Gastrocnemius medialis (tissue), 4 donors: ENCODE results near the gene GRIN2C. TPM values are rescaled to one million over a fixed set of nuclear protein-coding genes. Genes with fewer than 3 reads are reported as not detected.

Experiments
- ATAC-seq, 2 donors: fragments of 150-250 bp; one replicate each; pipeline ENCODE4 v1.9.1; 2016
- DNase-seq, 2 donors: peaks; one replicate each; pipeline ENCODE4 v3.0.0-alpha.2; 2019
- H3K27ac ChIP-seq, 4 donors: fragments of 200-600 bp; sonication (generic); 1 replicate in 1 of 4; 2 replicates in 3 of 4; pipeline ENCODE4 v1.5.1; 2016 to 2018; ENCODE audit warnings: mild to moderate bottlenecking in 2 of 4, moderate library complexity in 1 of 4
- H3K27me3 ChIP-seq, 3 donors: fragments of 200-600 bp; sonication (generic) in 2 of 3; 1 replicate in 1 of 3; 2 replicates in 2 of 3; pipeline versions ENCODE4 v1.5.1 to v1.6.0; 2016 to 2019; ENCODE audit warnings: mild to moderate bottlenecking in 1 of 3, moderate library complexity in 1 of 3
- H3K36me3 ChIP-seq, 2 donors: fragments of 200-600 bp; sonication (generic) in 1 of 2; one replicate each; pipeline ENCODE4 v1.5.1; 2017 to 2018
- H3K4me1 ChIP-seq, 2 donors: fragments of 200-600 bp; sonication (generic) in 1 of 2; one replicate each; pipeline ENCODE4 v1.5.1; 2016 to 2017; ENCODE audit warnings: mild to moderate bottlenecking in 2 of 2
- H3K4me3 ChIP-seq, 4 donors: fragments of 200-600 bp; sonication (generic) in 3 of 4; 1 replicate in 1 of 4; 2 replicates in 3 of 4; pipeline ENCODE4 v1.5.1; 2016 to 2019; ENCODE audit warnings: mild to moderate bottlenecking in 2 of 4
- H3K9me3 ChIP-seq, 3 donors: fragments of 200-600 bp; sonication (generic) in 2 of 3; 1 replicate in 1 of 3; 2 replicates in 2 of 3; pipeline ENCODE4 v1.5.1; 2016 to 2019
- CTCF ChIP-seq, 5 experiments: fragments of 450-650 bp in 3 of 5; fragments of 200-600 bp in 2 of 5; sonication (generic) in 2 of 5; IDR thresholded peaks in 4 of 5; conservative IDR thresholded peaks in 1 of 5; 1 replicate in 4 of 5; 2 replicates in 1 of 5; pipeline ENCODE4 v1.5.1; 2016 to 2019; ENCODE audit warnings: antibody characterized with exemption in 5 of 5, mild to moderate bottlenecking in 3 of 5, moderate library complexity in 3 of 5
- POLR2A ChIP-seq, 2 donors: fragments of 450-650 bp; IDR thresholded peaks; one replicate each; pipeline ENCODE4 v1.6.1; 2017; ENCODE audit warnings: antibody characterized with exemption in 2 of 2, mild to moderate bottlenecking in 2 of 2, moderate library complexity in 2 of 2
- in situ Hi-C, 4 donors: fragments of 200-750 bp; cut with MboI; loops; one replicate each; pipeline versions ENCODE4 v1.15.0 to v1.8.0; 2017; ENCODE audit warnings: low sequenced_read_pairs in 4 of 4
- intact Hi-C: fragments of 100-400 bp; cut with DNase I; formaldehyde crosslinking; loops from one replicate; pipeline ENCODE4 v1.15.1; 2023; ENCODE audit warnings: low total_unique reads
- total RNA-seq, 4 donors: library from RNA; depleted of rRNA; stranded (reverse); fragments of >200 nt; gene quantifications; one replicate each; pipeline versions ENCODE4 v1.1.0 to v1.2.3, GENCODE V29; 2016

The GRIN2C gene
- total RNA-seq, 4 donors from 2014 or later = 1.2 to 1.5 TPM; not detected in 2

- Histone ChIP-seq H3K27me3 (peaks cover 13 to 20% (median 20%) of the 10 kb centered on the region in 3 donors), H3K9me3 (no peaks in the 10 kb centered on the region), H3K4me1 (peaks cover 0 to 20% of the 10 kb centered on the region in 2 donors), H3K36me3 (no peaks in the 10 kb centered on the region), H3K27ac (no peak overlapping the region), H3K4me3 (no peak overlapping the region)
- TF ChIP-seq CTCF (IDR thresholded peaks at IDR 0.05 in 4 of 5, conservative IDR thresholded peaks at IDR 0.05 in 1 of 5) (peak; percentile 90 to 96 (median 93)), POLR2A (IDR thresholded peaks at IDR 0.05) (no peak)
- in situ Hi-C loops = loop anchor here (5.0 to 25.0 kb wide), 4 partner anchors 70 to 478 kb away; partner anchors contain the start of gene NHERF1 (in 2 of the 4)
- DNase-seq (peak; percentile 37 to 67), ATAC-seq (peak; percentile 69 to 71)
- intact Hi-C loops = loop anchor here (1.0 to 2.0 kb wide), 3 partner anchors 22 to 121 kb away; no protein-coding TSS in a partner anchor
Observed at GRCh38 chr17:74864866-74865395, 5.2 kb upstream of the GRIN2C start.

- peaks cover 17 to 24% (median 24%) of the 10 kb centered on the region in 3 donors for H3K27me3 ChIP-seq
- no peak overlapping the region for H3K27ac ChIP-seq
- no peak overlapping the region for H3K4me3 ChIP-seq
- intact Hi-C loops = loop anchor here (2.0 kb wide), 1 partner anchor 22 kb away; no protein-coding TSS in a partner anchor
- no peaks in the 10 kb centered on the region for H3K36me3 ChIP-seq
- no peaks in the 10 kb centered on the region for H3K9me3 ChIP-seq
- TF ChIP-seq POLR2A (IDR thresholded peaks at IDR 0.05) (no peak), CTCF (IDR thresholded peaks at IDR 0.05 in 4 of 5, conservative IDR thresholded peaks at IDR 0.05 in 1 of 5) (no peak)
- in situ Hi-C loops = loop anchor here in 3 of 4 donors (10.0 to 25.0 kb wide), 3 partner anchors 70 to 477 kb away; partner anchors contain the start of gene NHERF1 (in 2 of the 3)
- ATAC-seq (no peak), DNase-seq (no peak)
- peaks cover 0 to 22% of the 10 kb centered on the region in 2 donors for H3K4me1 ChIP-seq
Observed at GRCh38 chr17:74864297-74864865, 4.7 kb upstream of the GRIN2C start.

GRCh38 chr17:74863420-74864296, 4.0 kb upstream of the GRIN2C start:
- intact Hi-C loops = loop anchor here (2.0 kb wide), 1 partner anchor 21 kb away; no protein-coding TSS in a partner anchor
- DNase-seq (no peak), ATAC-seq (no peak)
- Histone ChIP-seq H3K4me1 (peaks cover 0 to 22% of the 10 kb centered on the region in 2 donors), H3K27ac (no peak overlapping the region), H3K27me3 (peaks cover 25 to 31% (median 31%) of the 10 kb centered on the region in 3 donors), H3K36me3 (no peaks in the 10 kb centered on the region), H3K9me3 (no peaks in the 10 kb centered on the region), H3K4me3 (no peak overlapping the region)
- in situ Hi-C loops = loop anchor here in 3 of 4 donors (10.0 to 25.0 kb wide), 3 partner anchors 69 to 476 kb away; partner anchors contain the start of gene NHERF1 (in 2 of the 3)
- TF ChIP-seq CTCF (IDR thresholded peaks at IDR 0.05 in 4 of 5, conservative IDR thresholded peaks at IDR 0.05 in 1 of 5) (no peak), POLR2A (IDR thresholded peaks at IDR 0.05) (no peak)

GRCh38 chr17:74862919-74863318, 3.2 kb upstream of the GRIN2C start:
- peaks cover 27 to 35% (median 32%) of the 10 kb centered on the region in 3 donors for H3K27me3 ChIP-seq
- DNase-seq (no peak), ATAC-seq (no peak)
- H3K4me1 ChIP-seq = peaks cover 0 to 22% of the 10 kb centered on the region in 2 donors
- in situ Hi-C loops = loop anchor here in 3 of 4 donors (10.0 to 25.0 kb wide), 3 partner anchors 68 to 476 kb away; partner anchors contain the start of gene NHERF1 (in 2 of the 3)
- H3K9me3 ChIP-seq = no peaks in the 10 kb centered on the region
- H3K36me3 ChIP-seq = no peaks in the 10 kb centered on the region
- no peak for TF ChIP-seq POLR2A (IDR thresholded peaks at IDR 0.05)
- no peak for TF ChIP-seq CTCF (IDR thresholded peaks at IDR 0.05 in 4 of 5, conservative IDR thresholded peaks at IDR 0.05 in 1 of 5)
- intact Hi-C loops = no loop called here
- no peak overlapping the region for H3K27ac ChIP-seq
- no peak overlapping the region for H3K4me3 ChIP-seq
